GM12875 (cell line): ENCODE data around the gene FGF21.
A peak's percentile ranks its signal among the peaks of the same experiment; 100 is the strongest.

Experiments used
- H3K4me3 ChIP-seq: one replicate; pipeline ENCODE4 v1.5.1; 2011; ENCODE audit warnings: low read depth, low read length, control low read depth
- TF ChIP-seq, protein P1 (sequence below): IDR thresholded peaks from 2 replicates; pipeline ENCODE4 v1.5.1; 2011; ENCODE audit warnings: low read depth, mild to moderate bottlenecking, control low read depth, inconsistent platforms, low read length, moderate library complexity, borderline replicate concordance; ENCODE audit not compliant: insufficient read depth

The FGF21 gene

DNA sequence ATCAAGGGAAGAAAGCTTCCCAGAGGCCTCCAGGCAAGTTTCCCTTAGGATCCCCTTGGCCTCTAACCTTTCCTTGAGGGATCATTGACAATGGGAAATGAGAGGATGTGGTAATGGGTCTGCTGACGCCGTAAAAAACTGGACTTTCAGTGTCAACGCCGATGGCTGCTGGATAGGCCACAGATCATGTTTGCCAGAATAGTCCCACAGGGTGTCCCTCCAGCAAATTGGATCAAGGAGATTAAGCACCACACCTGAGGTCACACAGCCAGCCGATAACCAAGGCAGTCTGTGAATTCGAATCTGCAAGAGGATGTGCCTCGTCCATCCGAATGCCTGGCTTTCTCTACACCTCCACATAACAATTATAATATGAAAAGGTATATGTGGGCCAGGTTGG is 37.9 kb downstream of the FGF21 start:
- TF ChIP-seq, protein P1, sequence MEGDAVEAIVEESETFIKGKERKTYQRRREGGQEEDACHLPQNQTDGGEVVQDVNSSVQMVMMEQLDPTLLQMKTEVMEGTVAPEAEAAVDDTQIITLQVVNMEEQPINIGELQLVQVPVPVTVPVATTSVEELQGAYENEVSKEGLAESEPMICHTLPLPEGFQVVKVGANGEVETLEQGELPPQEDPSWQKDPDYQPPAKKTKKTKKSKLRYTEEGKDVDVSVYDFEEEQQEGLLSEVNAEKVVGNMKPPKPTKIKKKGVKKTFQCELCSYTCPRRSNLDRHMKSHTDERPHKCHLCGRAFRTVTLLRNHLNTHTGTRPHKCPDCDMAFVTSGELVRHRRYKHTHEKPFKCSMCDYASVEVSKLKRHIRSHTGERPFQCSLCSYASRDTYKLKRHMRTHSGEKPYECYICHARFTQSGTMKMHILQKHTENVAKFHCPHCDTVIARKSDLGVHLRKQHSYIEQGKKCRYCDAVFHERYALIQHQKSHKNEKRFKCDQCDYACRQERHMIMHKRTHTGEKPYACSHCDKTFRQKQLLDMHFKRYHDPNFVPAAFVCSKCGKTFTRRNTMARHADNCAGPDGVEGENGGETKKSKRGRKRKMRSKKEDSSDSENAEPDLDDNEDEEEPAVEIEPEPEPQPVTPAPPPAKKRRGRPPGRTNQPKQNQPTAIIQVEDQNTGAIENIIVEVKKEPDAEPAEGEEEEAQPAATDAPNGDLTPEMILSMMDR, result no peak
- no peak overlapping the region for H3K4me3 ChIP-seq

DNA sequence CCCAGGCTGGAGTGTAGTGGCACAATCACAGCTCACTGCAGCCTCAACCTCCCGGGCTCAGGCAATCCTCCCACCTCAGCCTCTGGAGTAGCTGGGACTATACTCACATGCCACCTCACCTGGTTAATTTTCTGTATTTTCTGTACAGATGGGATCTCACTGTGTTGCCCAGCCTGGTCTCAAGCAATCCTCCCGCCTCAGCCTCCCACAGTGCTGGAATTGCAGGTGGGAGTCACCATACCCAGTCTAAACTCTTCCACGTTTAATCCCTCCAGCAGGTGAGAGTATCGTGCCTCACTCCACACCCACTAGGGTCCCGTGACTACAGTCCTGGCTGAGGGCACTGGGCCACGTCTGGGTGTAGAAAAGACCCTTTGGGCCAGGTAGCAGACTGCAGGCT is 39.0 kb downstream of the FGF21 start:
- TF ChIP-seq, protein P1, result no peak
- no peak overlapping the region for H3K4me3 ChIP-seq

DNA sequence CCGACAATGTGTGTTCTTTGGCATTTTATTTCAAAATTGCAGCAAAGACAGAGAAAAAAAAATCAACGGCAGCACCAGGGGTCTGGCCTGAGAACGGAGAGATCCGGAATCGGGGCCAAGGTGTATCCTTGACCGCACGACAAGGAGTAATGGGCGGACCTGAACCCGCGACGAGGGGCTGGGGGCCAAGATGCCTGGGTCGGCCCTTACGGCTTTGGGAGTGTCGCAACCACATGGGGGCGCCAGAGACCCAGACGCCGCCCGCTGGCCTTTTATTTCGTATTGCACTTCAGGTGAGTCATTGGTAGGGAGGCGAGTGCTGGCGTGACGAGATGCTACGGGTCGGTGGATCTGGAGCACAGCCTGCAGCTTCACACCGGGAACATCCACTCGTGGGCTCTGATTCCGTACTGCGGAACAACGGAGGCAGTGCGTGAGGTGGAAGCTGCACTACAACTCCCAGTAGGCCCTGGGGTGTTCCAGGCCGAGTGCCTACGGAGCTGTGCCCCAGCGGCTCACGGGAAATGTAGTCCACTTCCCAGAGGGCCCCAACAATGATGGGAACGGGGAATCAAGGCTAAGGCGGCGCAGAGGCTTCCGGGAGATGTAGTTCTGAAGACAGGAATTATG is 39.8 kb downstream of the FGF21 start:
- H3K4me3 ChIP-seq, result peak overlapping the region; percentile 67
- TF ChIP-seq, protein P1, result peak; percentile 96

DNA sequence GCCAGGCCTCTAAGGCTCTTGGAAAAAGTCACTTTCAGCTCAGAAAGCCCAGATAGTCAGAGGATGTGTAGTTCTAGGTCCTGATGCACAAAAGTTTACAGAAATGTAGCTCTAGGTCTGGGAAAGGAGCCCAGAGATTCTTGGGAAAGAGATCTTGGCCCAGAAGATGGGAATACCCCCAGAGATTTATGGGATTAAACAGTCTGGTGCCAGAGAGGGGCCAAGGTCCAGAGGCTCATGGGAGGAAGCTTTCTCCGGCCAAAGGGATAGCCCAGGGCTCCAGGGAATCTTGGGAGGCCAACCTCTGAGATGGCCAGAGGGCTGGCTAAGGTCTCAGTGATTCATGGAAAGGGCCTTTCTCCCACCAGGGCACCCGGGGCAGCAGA is 40.4 kb downstream of the FGF21 start:
- H3K4me3 ChIP-seq, result no peak overlapping the region
- TF ChIP-seq, protein P1, result no peak

DNA sequence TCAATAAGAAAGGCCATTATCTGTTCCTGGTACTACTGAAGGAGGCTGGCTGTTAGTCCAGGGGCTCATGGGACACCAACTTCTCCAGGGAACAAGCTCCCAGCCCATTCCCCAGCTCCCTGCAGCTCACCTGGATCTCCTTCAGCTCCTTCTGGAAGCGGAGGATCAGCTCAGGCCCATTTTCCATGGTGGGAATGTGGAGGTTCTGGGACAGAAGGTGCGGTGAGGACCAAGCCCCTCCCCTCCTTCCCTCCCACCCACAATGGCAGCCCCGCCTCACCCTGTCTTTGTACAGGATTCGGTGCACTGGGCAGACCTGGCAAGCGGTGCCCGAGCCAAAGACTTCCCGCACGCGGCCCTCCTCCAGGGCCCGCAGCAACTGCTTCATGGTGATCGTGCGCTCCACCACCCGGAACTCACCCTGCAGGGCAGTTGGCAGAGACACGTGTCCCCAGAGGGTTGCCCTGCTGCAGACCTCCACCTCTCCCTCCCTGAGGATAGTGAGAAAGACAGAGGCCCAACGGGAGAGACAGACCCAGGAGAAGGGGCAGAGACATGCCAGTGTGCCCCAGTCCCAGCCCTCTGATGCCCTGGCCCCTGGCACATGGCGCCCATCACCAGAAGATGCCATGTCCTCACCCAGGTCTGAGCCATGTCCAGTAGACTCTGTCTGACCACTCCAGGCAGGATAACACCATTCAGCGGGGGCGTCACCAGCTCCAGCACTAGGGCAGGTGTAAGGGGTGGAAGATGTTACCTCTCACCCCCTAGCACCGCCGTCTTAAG is 41.2 kb downstream of the FGF21 start:
- TF ChIP-seq, protein P1, result no peak

DNA sequence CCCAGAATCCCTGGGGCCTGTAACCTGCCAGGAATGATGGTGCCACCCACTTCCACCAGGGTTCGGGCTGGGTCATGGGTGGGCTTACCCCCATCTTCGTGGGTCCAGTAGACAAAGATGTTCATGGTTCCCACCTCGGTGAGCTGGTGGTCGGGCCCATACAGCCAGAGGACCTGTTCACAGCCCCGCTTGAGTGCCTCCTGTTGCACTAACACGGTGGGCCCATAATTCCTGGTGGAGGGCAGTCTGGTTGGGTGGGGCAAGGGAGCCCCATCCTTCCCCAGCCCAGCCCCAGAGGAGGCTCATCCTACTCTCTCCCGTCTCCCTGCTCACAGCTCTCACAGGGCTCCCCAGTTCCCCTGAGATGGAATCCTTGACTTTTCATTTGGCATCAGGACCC is 41.8 kb downstream of the FGF21 start:
- H3K4me3 ChIP-seq, result no peak overlapping the region
- TF ChIP-seq, protein P1, result no peak

More for the DNA sequence above, 41.2 kb downstream of the FGF21 start:
- H3K4me3 ChIP-seq, result no peak overlapping the region

DNA sequence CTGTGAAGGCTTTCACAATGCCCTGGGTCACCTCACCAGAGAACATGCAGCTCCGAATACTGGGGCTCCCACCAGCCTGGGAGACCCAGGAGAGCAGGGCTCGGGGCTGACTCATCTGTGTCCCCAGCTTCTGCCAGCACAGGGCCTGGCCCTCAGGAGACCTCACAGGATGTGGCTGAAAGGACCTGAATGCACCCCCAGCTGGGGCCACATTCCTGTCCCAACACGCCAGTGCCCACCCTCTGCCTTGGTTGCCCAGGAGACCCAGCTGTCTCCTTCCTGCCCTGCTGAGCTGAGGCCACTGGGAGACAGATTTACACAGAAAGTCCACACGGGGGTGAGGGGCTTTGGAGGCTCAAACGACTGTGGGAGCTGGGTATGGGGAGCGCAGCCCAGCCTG is 43.6 kb downstream of the FGF21 start:
- no peak overlapping the region for H3K4me3 ChIP-seq
- TF ChIP-seq, protein P1, result no peak
